ENCODE data around the gene LAMA2.

GRCh38 chr6:129217701-129218100 lies 334.8 kb downstream of the LAMA2 start:
- TF ChIP-seq CTCF (IDR thresholded peaks at IDR 0.05) (no peak), POLR2A (IDR thresholded peaks at IDR 0.05) (no peak)

Data from testis (tissue), 2 donors.